Spleen (tissue), 11 donors: ENCODE data around the gene MED10. TPM values are rescaled to one million over a fixed set of nuclear protein-coding genes. Genes with fewer than 3 reads are reported as not detected.

Experiments used
- DNase-seq: peaks from one replicate; pipeline ENCODE4 v3.0.0-alpha.2; 2020
- H3K27ac ChIP-seq, 8 donors: fragments of 200-600 bp; sonication (generic) in 7 of 8; 1 replicate in 4 of 8; 2 replicates in 4 of 8; pipeline versions ENCODE4 v1.5.0 to v1.8.0; 2016 to 2021; ENCODE audit warnings: inconsistent platforms in 4 of 8, mild to moderate bottlenecking in 4 of 8, moderate library complexity in 1 of 8
- H3K27me3 ChIP-seq, 7 donors: fragments of 200-600 bp; sonication (generic) in 6 of 7; replicated peaks in 1 of 7; 1 replicate in 4 of 7; 2 replicates in 3 of 7; pipeline versions ENCODE4 v1.5.0 to v1.8.0; 2016 to 2021; ENCODE audit warnings: inconsistent platforms in 3 of 7, mild to moderate bottlenecking in 1 of 7
- H3K36me3 ChIP-seq, 6 donors: fragments of 200-600 bp; sonication (generic) in 5 of 6; 1 replicate in 4 of 6; 2 replicates in 2 of 6; pipeline versions ENCODE4 v1.5.0 to v1.8.0; 2016 to 2021; ENCODE audit warnings: inconsistent platforms in 2 of 6
- H3K4me1 ChIP-seq, 6 donors: fragments of 200-600 bp; sonication (generic) in 5 of 6; 1 replicate in 3 of 6; 2 replicates in 3 of 6; pipeline versions ENCODE4 v1.5.0 to v1.8.0; 2016 to 2021; ENCODE audit warnings: inconsistent platforms in 3 of 6
- H3K4me3 ChIP-seq, 8 donors: fragments of 200-600 bp; sonication (generic) in 7 of 8; 1 replicate in 4 of 8; 2 replicates in 4 of 8; pipeline versions ENCODE4 v1.5.0 to v1.8.0; 2016 to 2021; ENCODE audit warnings: inconsistent platforms in 4 of 8, mild to moderate bottlenecking in 4 of 8, moderate library complexity in 2 of 8
- H3K9me3 ChIP-seq, 8 donors: fragments of 200-600 bp; sonication (generic) in 7 of 8; 1 replicate in 4 of 8; 2 replicates in 4 of 8; pipeline versions ENCODE4 v1.5.0 to v1.8.0; 2016 to 2021; ENCODE audit warnings: inconsistent platforms in 4 of 8
- CTCF ChIP-seq, 11 experiments: fragments of 200-600 bp in 7 of 11; fragments of 450-650 bp in 4 of 11; sonication (generic) in 4 of 11; IDR thresholded peaks in 8 of 11; conservative IDR thresholded peaks in 3 of 11; 1 replicate in 7 of 11; 2 replicates in 4 of 11; pipeline versions ENCODE4 v1.4.0 to v1.8.0; 2016 to 2021; ENCODE audit warnings: antibody characterized with exemption in 11 of 11, inconsistent platforms in 4 of 11, mild to moderate bottlenecking in 1 of 11
- POLR2A ChIP-seq, 3 donors: fragments of 450-650 bp; IDR thresholded peaks; one replicate each; pipeline ENCODE4 v1.5.1; 2017; ENCODE audit warnings: antibody characterized with exemption in 3 of 3, mild to moderate bottlenecking in 1 of 3
- POLR2AphosphoS5 ChIP-seq, 3 donors: sonication (generic); formaldehyde crosslinking; IDR thresholded peaks; one replicate each; pipeline ENCODE4 v1.5.1; 2017; ENCODE audit warnings: antibody characterized with exemption in 3 of 3
- WGBS, 5 donors: extraction: QIAGEN DNeasy Blood & Tissue Kit in 3 of 5; methylation state at CpG; one replicate each; pipeline versions ENCODE4 v1.1.5 to v1.1.7; 2013 to 2018; 5-methylcytosine and 5-hydroxymethylcytosine counted together
- intact Hi-C: fragments of 100-400 bp; cut with DNase I; formaldehyde crosslinking; loops from one replicate; pipeline ENCODE4 v1.15.0; 2023; ENCODE audit warnings: low total_unique reads
- polyA plus RNA-seq, 3 donors: library from polyadenylated mRNA; stranded (reverse); fragments of 200-250 nt; gene quantifications; one replicate each; pipeline ENCODE4 v1.2.1, GENCODE V29; 2013
- total RNA-seq, 7 donors: library from RNA; depleted of rRNA in 3 of 7; stranded (reverse); fragments of >200 nt in 3 of 7; fragmentation: NEBNext Ultra II Directional in 4 of 7; extraction: Animal tissue kit (Norgen Biotek cat#: 25700) in 4 of 7; gene quantifications; one replicate each; pipeline versions ENCODE4 v1.1.0 to v1.2.1, GENCODE V29; 2016 to 2021
- donor health status: healthy with polysubstance abuse.
- donor health status: DM: no; HTN: no; CAD: no; lungs with moderate emphysema.
- donor health status: DM: no; HTN: no; CAD: no.
- donor health status: Bipolar disorder and iron deficiency.
- donor health status: healthy.
- donor health status: DM: no; HTN: no; CAD: no.
- donor health status: DM: yes; HTN: yes; CAD: no.

The MED10 gene
- total and polyA plus RNA-seq, 10 donors: 31.9 to 50.4 (median 43.6) TPM

GRCh38 chr5:6328173-6328572, 50.2 kb downstream of the MED10 start:
- DNase-seq: no peak
- H3K27ac ChIP-seq: no peak overlapping the region
- H3K9me3 ChIP-seq: peaks cover 4 to 40% (median 25%) of the 10 kb centered on the region in 8 donors
- no peaks in the 10 kb centered on the region for H3K27me3 ChIP-seq
- H3K4me1 ChIP-seq: no peaks in the 10 kb centered on the region
- H3K36me3 ChIP-seq: peaks cover 0 to 31% (median 3%) of the 10 kb centered on the region in 6 donors
- TF ChIP-seq POLR2A (IDR thresholded peaks at IDR 0.05) (no peak), CTCF (IDR thresholded peaks at IDR 0.05 in 8 of 11, conservative IDR thresholded peaks at IDR 0.05 in 3 of 11) (no peak), POLR2AphosphoS5 (IDR thresholded peaks at IDR 0.05) (no peak)
- 43 to 59% (median 49%) methylated on average over 3 of the region's 3 CpGs for WGBS, 5 donors
- intact Hi-C loops: no loop called here
- H3K4me3 ChIP-seq: no peak overlapping the region

- DNase-seq: no peak
- TF ChIP-seq POLR2A (IDR thresholded peaks at IDR 0.05): no peak
- no peak for TF ChIP-seq CTCF (IDR thresholded peaks at IDR 0.05 in 8 of 11, conservative IDR thresholded peaks at IDR 0.05 in 3 of 11)
- TF ChIP-seq POLR2AphosphoS5 (IDR thresholded peaks at IDR 0.05): no peak
These were observed 51.6 kb downstream of the MED10 start for GRCh38 chr5:6326776-6327175.

GRCh38 chr5:6322163-6322713, 56.1 kb downstream of the MED10 start:
- H3K36me3 ChIP-seq: no peaks in the 10 kb centered on the region
- intact Hi-C loops: no loop called here
- TF ChIP-seq CTCF (IDR thresholded peaks at IDR 0.05 in 8 of 11, conservative IDR thresholded peaks at IDR 0.05 in 3 of 11) (no peak), POLR2AphosphoS5 (IDR thresholded peaks at IDR 0.05) (no peak), POLR2A (IDR thresholded peaks at IDR 0.05) (no peak)
- WGBS, 5 donors: 89 to 96% (median 94%) methylated on average over 18 to 21 of the region's 21 CpGs
- H3K27me3 ChIP-seq: no peaks in the 10 kb centered on the region
- H3K27ac ChIP-seq: no peak overlapping the region
- H3K4me3 ChIP-seq: no peak overlapping the region
- H3K9me3 ChIP-seq: peaks cover 0 to 19% (median 9%) of the 10 kb centered on the region in 8 donors
- no peaks in the 10 kb centered on the region for H3K4me1 ChIP-seq
- no peak for DNase-seq

More at GRCh38 chr5:6326776-6327175, 51.6 kb downstream of the MED10 start:
- no peaks in the 10 kb centered on the region for H3K4me1 ChIP-seq
- no peak overlapping the region for H3K27ac ChIP-seq
- 61 to 71% (median 69%) methylated on average over 5 of the region's 5 CpGs for WGBS, 5 donors
- peaks cover 4 to 44% (median 25%) of the 10 kb centered on the region in 8 donors for H3K9me3 ChIP-seq
- H3K4me3 ChIP-seq: no peak overlapping the region
- intact Hi-C loops: no loop called here
- H3K27me3 ChIP-seq: no peaks in the 10 kb centered on the region
- H3K36me3 ChIP-seq: peaks cover 0 to 20% (median 0%) of the 10 kb centered on the region in 6 donors

Other genes starting within 250 kb of the MED10 start
- under 1 TPM in 6 of 7 donors, not detected in 1; 0.15 to 0.77 (median 0.32) TPM for gene UBE2QL1, start 70.3 kb upstream of the MED10 start, total RNA-seq
- under 1 TPM; 0.03 to 0.08 (median 0.04) TPM for gene UBE2QL1, start 70.3 kb upstream of the MED10 start, polyA plus RNA-seq